Transverse colon (tissue), 4 donors: ENCODE measurements around the gene SPEG.

Experiments used
- EP300 ChIP-seq: sonication (generic); formaldehyde crosslinking; IDR thresholded peaks from one replicate; pipeline ENCODE4 v1.6.1; 2017; ENCODE audit warnings: antibody characterized with exemption, low read depth
- POLR2A ChIP-seq: fragments of 450-650 bp; IDR thresholded peaks from one replicate; pipeline ENCODE4 v1.6.1; 2016; ENCODE audit warnings: antibody characterized with exemption, mild to moderate bottlenecking, moderate library complexity
- POLR2AphosphoS5 ChIP-seq, 3 donors: sonication (generic); formaldehyde crosslinking; IDR thresholded peaks; one replicate each; pipeline ENCODE4 v1.6.1; 2016; ENCODE audit warnings: antibody characterized with exemption in 3 of 3
- TF ChIP-seq, protein P1 (sequence below), 5 experiments: fragments of 200-600 bp in 3 of 5; fragments of 450-650 bp in 2 of 5; sonication (generic) in 3 of 5; IDR thresholded peaks; 1 replicate in 2 of 5; 2 replicates in 3 of 5; pipeline ENCODE4 v1.5.1; 2016 to 2017; ENCODE audit warnings: antibody characterized with exemption in 5 of 5, inconsistent platforms in 3 of 5, mild to moderate bottlenecking in 2 of 5, moderate library complexity in 1 of 5

GRCh38 chr2:219399716-219400478, 34.7 kb upstream of the SPEG start:
- TF ChIP-seq POLR2AphosphoS5 (IDR thresholded peaks at IDR 0.05) (no peak), POLR2A (no peak), EP300 (no peak)
- TF ChIP-seq, protein P1, sequence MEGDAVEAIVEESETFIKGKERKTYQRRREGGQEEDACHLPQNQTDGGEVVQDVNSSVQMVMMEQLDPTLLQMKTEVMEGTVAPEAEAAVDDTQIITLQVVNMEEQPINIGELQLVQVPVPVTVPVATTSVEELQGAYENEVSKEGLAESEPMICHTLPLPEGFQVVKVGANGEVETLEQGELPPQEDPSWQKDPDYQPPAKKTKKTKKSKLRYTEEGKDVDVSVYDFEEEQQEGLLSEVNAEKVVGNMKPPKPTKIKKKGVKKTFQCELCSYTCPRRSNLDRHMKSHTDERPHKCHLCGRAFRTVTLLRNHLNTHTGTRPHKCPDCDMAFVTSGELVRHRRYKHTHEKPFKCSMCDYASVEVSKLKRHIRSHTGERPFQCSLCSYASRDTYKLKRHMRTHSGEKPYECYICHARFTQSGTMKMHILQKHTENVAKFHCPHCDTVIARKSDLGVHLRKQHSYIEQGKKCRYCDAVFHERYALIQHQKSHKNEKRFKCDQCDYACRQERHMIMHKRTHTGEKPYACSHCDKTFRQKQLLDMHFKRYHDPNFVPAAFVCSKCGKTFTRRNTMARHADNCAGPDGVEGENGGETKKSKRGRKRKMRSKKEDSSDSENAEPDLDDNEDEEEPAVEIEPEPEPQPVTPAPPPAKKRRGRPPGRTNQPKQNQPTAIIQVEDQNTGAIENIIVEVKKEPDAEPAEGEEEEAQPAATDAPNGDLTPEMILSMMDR (IDR thresholded peaks at IDR 0.05) = no peak
